ENCODE measurements around the gene CDK2. TPM values are rescaled to one million over a fixed set of nuclear protein-coding genes. Genes with fewer than 3 reads are reported as not detected.

CDK2 gene
- total RNA-seq, 1 donor from 2014 or later, result 8.4 TPM

DNA sequence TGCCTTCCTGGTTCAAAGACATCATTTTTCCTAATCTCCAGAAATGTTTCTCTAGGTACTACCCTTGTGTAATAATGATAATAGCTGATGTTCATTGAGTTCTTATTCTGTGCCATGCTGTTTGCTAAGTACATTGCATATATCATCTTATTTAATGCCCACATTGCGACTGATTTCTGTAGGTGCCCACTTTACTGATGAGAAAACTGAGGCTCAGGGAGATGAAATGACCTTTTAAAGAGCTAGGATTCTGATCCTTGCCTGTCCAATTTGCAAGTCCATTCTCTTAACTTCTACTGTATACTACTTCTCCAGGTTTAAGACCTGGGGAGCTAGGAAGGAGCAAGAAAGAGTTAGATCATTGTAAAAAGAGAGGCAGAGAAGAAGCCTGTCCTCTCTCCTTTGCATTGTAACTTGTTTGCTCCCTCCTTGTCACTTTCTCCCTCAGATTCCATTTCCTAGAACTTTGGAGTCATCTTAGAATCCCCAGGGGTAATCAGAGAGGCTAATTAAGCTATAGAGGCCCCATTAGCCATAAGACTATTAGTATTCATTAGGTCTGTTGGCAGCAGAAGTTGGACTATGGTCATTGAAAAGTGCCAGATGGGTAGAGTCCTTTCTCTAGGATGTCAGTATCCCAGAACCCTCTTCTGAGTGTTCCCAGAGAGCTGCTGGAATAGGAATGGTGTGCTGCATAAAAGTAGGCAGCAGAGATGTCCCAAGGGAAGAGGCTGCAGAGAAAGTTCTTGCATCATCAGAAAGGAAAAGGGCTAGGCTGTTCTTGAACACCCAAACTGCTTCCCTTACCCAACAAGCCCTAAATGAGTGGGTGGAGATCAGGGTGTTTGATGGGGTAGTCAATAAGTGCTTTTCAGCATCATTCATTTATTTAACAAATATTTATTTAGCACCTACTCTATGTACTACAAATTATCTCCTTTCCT lies 32.6 kb upstream of the CDK2 start:
- no peak for ATAC-seq
- DNase-seq, result no peak
- intact Hi-C loops (cut with micrococcal nuclease), result no loop called here

DNA sequence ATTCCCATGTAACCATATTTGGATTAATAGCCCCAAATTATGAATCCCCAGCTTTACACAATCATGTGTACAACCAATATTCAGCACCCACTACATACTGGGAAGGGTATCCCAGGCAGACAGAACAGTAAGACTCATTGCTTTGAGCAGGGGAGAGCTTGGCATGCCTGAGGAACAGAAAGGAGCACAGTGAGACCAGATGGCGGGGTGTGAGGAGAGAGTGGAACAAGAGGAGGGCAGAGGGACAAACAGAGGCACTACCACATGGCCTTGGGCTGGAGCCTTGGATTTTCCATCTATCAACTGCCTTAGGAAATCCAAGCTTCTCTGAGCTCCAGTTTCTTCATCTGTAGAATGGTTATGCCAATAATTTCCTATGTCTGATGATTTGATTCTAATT lies 31.9 kb upstream of the CDK2 start:
- intact Hi-C loops (cut with micrococcal nuclease), result loop anchor here (5.0 kb wide), 1 partner anchor 192 kb away; the partner anchor contains the start of gene GDF11
- ATAC-seq (no peak), DNase-seq (no peak)

DNA sequence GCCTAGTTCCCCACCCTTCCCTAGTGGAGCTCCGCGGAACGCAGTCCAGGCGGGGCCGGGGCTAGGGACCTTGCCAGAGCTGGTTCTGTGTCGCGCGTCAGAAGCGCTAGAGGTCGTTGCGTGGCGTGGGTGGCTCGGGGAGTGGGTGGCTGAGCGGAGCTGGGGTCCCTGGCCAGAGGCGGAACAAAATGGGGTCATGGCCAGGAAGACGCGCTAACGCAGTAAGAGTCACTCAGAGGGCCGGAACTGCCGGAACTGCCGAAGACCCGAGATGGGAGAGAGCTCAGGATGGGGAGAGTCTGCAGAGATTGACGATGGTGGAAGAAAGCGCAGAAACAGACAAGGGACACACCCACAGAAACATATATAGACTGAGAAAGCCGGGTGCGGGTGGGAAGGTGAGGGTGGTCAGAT lies 30.9 kb upstream of the CDK2 start:
- DNase-seq (peak; percentile 62), ATAC-seq (peak; percentile 21)
- intact Hi-C loops (cut with micrococcal nuclease), result loop anchor here (5.0 kb wide), 1 partner anchor 193 kb away; the partner anchor contains the start of gene GDF11

DNA sequence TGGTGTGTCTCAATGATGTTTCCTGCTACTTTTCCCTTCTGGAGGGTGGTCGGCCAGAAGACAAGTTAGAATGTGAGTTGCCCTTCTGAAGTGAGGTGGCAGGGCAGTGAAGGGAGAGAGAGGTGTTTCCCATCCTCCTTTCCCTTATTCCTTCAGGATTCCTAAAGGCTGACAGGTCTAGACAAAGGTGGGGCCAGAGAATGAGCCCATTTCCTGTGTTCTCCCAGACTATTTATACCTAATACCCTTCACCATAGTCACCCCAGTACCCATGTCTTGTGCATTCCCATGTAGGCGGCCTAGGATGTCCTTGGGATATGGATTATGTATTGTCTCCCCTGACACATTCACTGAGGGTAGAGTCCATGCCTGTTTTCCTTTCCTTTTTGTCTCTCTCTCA lies 28.6 kb upstream of the CDK2 start:
- ATAC-seq, result no peak
- DNase-seq, result no peak
- intact Hi-C loops (cut with micrococcal nuclease), result loop anchor here (5.0 kb wide), 1 partner anchor 196 kb away; the partner anchor contains the start of gene GDF11

DNA sequence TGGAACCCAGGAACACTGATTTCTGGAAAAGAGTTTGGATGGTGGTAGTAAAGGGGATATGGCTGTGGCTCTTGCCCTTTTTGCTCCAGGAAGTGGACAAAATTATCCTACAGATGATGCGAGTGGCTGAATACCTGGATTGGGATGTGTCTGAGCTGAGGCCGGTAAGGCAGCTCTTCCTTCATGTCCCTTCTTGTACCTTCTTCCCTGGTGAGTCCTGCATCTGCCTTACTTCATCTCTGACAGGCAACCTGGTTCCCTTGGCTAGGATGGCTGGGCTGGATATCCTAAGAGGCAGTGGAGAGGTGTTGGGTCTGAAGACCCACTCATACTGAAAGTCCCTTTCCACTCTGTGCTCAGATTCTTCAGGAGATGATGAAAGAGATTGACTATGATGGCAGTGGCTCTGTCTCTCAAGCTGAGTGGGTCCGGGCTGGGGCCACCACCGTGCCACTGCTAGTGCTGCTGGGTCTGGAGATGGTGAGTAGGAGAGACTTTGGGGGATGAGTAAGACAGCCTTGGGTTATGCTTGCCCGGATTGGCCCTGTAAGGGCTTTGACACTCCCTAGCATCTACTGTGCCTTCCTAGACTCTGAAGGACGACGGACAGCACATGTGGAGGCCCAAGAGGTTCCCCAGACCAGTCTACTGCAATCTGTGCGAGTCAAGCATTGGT lies 27.7 kb upstream of the CDK2 start:
- intact Hi-C loops (cut with micrococcal nuclease), result loop anchor here (5.0 kb wide), 1 partner anchor 197 kb away; the partner anchor contains the start of gene GDF11

DNA sequence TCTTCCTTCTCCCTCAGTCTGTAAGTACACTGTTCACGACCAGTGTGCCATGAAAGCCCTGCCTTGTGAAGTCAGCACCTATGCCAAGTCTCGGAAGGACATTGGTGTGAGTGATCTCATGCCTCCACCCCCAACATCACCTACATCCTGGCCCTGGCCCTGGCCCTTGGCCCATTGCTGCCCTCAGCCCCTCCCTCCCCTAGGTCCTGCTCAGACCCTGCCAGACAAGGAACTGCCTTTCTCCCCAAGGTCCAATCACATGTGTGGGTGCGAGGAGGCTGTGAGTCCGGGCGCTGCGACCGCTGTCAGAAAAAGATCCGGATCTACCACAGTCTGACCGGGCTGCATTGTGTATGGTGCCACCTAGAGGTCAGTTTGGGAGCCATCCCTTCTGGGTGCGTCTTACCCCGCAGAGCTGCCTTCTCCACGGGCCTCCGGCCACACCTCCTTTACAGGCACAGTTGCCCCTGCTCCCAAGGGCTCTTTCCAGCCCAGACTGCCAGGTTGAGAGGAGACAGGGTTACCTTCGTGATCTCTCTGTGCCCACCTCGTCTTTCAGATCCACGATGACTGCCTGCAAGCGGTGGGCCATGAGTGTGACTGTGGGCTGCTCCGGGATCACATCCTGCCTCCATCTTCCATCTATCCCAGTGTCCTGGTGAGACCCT lies 26.4 kb upstream of the CDK2 start:
- ATAC-seq (peak; percentile 96), DNase-seq (peak; percentile 84)
- intact Hi-C loops (cut with micrococcal nuclease), result no loop called here

More for the DNA sequence above, 27.7 kb upstream of the CDK2 start:
- no peak for ATAC-seq
- no peak for DNase-seq

DNA sequence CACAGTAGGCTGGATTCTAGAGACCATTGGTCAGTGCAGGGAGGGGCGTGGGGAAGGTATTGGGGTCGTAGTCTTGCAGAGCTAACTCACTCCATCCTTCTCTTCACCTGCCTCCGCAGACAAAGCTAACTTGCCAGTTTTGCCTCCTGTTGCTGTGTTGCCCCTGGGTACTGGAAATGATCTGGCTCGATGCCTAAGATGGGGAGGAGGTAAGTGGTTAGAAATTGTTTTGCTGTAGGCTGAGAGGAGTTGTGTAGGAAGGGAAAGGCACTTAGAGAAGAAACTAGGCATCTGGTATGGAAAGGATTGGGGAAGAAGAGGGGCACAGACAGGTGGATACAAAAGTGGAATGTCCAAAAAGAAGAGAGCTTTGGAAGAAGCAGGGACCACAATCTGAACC lies 24.6 kb upstream of the CDK2 start:
- intact Hi-C loops (cut with micrococcal nuclease), result no loop called here
- no peak for DNase-seq
- ATAC-seq, result no peak

DNA sequence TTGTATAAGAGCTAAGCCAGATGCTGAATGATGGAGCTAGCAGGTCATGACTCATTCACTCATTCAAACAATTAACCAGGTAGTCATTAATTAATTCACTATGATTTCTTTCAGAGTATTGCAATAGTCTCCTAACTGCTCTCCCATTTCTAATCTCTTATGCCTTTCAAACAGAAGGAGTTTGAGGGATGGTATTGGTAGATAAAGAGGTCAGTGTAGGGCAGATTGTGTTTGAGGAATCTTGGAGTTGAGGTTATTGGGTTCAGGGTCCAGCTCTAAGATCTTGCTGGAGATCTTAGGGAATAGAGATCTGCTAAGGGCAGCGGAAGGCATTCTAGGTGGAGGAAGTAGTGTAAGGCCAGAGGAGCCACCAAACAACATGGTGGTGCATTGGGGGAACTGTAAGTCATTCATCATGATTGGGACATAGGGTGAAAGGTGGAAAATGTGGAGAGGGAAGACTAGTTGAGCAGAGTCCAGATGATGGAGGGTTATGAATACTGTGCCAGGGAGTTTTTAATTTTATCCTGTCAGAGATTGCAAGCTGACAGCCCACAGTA lies 24.0 kb upstream of the CDK2 start:
- intact Hi-C loops (cut with micrococcal nuclease), result no loop called here
- DNase-seq (no peak), ATAC-seq (no peak)

DNA sequence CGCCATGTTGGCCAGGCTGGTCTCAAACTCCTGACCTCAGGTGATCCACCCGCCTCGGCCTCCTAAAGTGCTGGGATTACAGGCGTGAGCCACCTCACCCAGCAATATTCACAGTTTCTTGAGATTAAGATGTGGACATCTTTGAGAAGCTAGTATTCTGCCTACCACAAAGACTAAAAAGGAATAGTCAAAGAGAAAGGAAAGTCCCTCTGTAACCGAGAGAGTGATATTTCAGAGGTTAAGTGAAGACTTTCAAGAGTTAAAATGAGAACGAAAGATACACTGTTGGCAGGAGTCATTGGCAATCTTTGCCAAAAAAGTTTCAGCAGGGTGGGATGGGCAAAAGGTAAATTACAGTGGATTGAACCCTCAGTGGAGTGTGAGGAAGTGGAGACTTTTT lies 20.1 kb upstream of the CDK2 start:
- intact Hi-C loops (cut with micrococcal nuclease), result no loop called here
- DNase-seq (no peak), ATAC-seq (no peak)

DNA sequence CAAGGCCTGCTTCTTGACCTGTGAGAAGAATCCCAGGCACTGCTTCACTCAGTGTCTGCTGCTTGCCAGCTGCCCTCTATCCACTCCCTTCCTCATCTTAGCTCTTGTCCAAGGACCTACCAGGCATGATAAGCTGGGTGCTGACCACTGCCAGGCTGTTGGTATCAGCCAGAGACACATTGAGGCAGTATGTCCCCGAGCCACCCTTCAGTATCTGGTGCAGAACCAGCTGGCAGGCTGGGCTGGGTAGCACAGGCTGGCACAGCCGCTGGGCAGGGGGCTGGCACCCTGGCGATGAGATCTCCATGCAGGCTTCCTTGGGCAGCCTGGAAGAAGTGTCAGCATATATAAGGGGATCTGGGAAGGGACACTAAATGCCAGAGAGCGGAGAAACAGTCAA lies 11.3 kb upstream of the CDK2 start:
- DNase-seq (no peak), ATAC-seq (peak; percentile 51)
- intact Hi-C loops (cut with micrococcal nuclease), result no loop called here

DNA sequence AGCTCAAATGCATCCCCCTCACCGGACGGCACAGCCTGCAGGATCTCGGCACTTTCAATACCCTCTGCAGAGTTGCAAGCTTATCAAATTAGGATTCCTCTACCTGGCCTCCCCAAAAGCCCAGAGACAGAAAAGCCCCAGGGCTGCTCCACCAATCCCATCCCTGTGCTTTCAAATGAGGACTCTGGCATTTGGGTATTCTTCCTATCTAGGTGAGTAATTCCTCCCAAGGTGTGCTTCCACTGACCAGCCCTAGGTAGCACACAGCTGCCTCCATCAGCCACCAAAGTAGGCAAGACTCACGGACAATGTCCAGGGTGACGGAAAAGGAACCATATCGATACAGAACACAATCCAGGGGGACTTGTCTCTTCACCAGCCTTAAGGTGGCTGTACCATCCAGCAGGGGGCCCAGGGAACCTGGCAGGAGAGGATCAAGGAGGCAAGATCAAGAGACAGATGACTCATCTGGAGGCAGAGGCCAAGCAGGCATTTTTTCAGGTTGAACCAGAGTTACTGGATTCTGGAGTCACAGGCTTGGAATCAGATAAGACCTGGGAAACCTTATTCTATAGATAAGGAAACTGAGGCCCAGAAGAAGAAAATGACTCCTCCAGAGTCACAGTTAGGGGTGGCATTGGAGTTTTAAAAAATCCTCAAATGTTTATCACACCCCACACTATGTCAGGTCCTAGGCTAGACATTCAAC lies 10.7 kb upstream of the CDK2 start:
- ATAC-seq (no peak), DNase-seq (no peak)
- intact Hi-C loops (cut with micrococcal nuclease), result no loop called here

DNA sequence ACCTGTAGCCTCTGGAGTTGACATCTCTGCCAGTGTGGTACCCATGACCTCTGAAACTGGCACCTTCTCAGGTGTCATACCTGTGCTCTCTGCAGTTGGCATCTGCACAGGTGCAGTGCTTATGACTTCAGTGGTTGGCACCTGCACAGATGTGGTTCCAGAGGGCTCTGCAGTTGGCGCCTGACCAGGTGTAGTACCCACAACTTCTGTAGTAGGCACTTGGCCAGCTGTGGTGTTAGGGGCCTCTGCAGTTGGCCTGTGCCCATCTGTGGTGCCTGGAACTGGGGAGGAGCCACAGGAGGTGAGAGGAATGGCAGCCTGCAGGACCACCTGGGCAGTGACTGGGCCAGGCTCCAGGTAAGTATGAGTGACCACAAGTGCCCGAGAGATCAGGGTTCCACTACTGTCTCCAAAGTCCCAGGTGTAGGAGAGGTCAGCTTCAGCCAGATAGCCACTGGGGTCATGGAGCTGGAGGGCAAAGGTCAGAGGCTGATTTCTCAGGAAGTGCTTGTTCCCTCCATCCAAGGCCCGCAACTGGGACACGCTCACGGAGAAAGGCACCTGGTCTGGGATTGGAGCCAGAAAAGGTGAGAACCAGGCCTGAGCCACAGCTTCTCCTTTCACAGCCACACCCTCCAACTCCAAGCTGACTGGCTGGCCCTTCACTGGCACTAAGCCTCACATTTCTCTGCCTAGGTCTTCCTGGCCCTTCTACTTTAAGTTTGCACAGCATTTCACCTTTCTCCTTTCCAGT lies 9.3 kb upstream of the CDK2 start:
- DNase-seq (no peak), ATAC-seq (no peak)
- intact Hi-C loops (cut with micrococcal nuclease), result no loop called here

DNA sequence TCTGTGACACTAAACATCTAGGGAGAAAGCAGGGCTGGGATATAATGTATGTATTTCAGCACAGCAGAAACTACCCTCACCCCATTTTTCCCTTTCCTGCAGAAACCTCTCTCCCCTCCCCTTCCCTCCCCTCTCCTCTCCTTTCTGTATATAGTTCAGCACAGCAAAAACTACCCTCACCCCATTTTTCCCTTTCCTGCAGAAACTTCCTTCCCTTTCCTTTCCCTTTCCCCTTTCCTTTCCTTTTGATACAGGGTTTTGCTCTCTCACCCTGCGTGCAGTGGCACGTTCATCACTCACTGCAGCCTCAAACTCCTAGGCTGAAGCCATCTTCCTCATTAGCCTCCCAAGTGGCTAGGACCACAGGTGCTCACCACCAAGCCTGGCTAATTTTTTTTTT lies 2.9 kb upstream of the CDK2 start:
- intact Hi-C loops (cut with micrococcal nuclease), result no loop called here
- DNase-seq (no peak), ATAC-seq (no peak)

DNA sequence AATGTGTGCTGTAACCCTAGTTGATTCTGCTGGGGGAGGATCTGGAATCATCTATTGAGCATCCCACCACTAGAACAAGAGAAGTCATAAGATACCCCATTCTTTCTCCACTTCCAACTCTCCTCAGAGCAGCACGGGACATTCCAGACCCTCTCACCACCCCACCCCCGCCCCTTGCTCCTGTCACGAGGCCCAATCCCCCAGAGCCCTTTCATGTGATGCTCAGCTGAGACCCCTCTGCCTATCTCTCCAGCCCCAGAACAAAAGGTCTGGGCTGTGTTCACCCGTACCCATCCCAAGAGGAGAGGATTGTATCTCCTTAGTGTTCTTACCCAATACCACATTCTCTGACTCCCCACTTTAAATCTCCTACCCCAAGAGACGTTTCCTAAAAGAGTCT lies 1.4 kb upstream of the CDK2 start:
- intact Hi-C loops (cut with micrococcal nuclease), result no loop called here

DNA sequence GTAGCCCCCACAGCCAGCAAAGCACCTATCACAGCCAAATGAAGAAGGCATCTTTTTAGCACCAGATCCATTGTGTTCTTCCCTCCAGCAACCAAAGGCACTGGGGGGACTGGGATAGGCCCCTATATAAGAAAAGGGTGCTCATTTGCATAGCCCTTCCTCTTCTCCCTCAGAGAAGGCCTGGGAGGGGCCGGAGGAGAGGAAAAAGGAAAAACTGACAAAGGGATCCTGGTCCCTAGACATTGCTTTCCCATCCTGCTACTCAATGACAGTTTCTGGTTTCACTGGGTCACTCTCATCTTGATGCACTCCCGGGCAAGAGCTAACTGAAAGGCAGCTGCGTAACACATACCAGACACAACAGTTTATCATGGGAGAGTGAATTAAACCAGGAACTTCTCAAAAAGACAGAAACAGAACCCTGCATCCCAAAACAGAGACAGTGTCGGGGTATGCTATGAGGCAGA lies 656 bp upstream of the CDK2 start, which contains the start of gene PMEL:
PMEL (minus strand) TSS at position 102 of the 467 bp plus-strand sequence; CDS start at position 71, 31 bp downstream.
- intact Hi-C loops (cut with micrococcal nuclease), result no loop called here
- DNase-seq (no peak), ATAC-seq (peak; percentile 17)

More for the DNA sequence above, 1.4 kb upstream of the CDK2 start:
- no peak for ATAC-seq
- no peak for DNase-seq

DNA sequence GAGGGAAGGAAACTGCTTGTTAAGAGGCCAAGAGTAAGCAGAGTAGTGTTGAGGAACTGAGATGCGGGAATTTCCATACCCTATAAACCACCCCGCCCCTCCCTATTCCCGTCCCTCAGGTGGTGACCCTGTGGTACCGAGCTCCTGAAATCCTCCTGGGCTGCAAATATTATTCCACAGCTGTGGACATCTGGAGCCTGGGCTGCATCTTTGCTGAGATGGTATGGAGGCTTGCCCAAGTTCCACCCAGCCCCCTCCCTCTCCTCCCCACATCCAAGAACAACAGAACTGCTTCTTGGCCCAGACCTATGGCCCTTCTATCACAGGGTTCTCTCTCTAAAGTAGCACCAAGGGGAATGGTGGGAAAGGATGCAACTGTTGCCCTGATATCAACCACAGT lies 2.7 kb downstream of the CDK2 start:
- no peak for ATAC-seq
- intact Hi-C loops (cut with micrococcal nuclease), result no loop called here

DNA sequence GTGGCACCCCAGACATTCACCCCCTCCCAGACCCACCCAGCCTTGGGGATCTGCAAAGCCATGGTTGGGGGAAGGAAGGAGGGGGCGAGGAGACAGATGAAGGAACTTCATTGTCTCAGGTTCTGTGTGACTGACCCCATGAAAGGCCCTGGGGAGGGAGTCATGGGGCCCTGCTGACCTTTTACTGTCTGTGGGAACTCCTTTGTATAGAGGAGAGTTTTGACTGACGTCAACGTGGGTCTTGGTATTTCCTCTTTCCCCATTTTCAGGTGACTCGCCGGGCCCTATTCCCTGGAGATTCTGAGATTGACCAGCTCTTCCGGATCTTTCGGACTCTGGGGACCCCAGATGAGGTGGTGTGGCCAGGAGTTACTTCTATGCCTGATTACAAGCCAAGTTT lies 4.1 kb downstream of the CDK2 start:
- intact Hi-C loops (cut with micrococcal nuclease), result no loop called here
- DNase-seq (no peak), ATAC-seq (no peak)

More for the DNA sequence above, 2.7 kb downstream of the CDK2 start:
- DNase-seq, result no peak

DNA sequence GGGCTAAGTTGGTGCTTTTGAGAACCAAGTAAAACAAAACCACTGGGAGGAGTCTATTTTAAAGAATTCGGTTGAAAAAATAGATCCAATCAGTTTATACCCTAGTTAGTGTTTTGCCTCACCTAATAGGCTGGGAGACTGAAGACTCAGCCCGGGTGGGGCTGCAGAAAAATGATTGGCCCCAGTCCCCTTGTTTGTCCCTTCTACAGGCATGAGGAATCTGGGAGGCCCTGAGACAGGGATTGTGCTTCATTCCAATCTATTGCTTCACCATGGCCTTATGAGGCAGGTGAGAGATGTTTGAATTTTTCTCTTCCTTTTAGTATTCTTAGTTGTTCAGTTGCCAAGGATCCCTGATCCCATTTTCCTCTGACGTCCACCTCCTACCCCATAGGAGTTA lies 5.4 kb downstream of the CDK2 start:
- DNase-seq (no peak), ATAC-seq (no peak)
- intact Hi-C loops (cut with micrococcal nuclease), result no loop called here
